SK-N-SH (cell line): ENCODE data around the gene CGB2. TPM values are rescaled to one million over a fixed set of nuclear protein-coding genes. Genes with fewer than 3 reads are reported as not detected.

Source experiments
- CTCF ChIA-PET: fragments of 300-600, 350-600 bp; formaldehyde crosslinking; extraction: SDS; loops from one replicate; lab custom pipeline; 2021; lab: Yijun Ruan, JAX
- POLR2A ChIA-PET: fragments of 350-600 bp; sonication (Branson Sonifier 250); formaldehyde crosslinking; extraction: SDS; loops from one replicate; lab custom pipeline; 2020; ENCODE audit warnings: antibody characterized with exemption, inconsistent platforms; lab: Yijun Ruan, JAX
- DNase-seq: peaks from one replicate; pipeline ENCODE4 v3.0.0; 2012
- H2AFZ ChIP-seq: fragments of 200-600 bp; sonication (generic); 2 replicates; pipeline ENCODE4 v1.8.1; 2016; ENCODE audit warnings: antibody characterized with exemption, mild to moderate bottlenecking, low read depth
- H3F3A ChIP-seq: fragments of 200-600 bp; sonication (generic); replicated peaks from 2 replicates; pipeline ENCODE3; 2016; ENCODE audit warnings: antibody characterized with exemption, mild to moderate bottlenecking; ENCODE audit not compliant: insufficient read depth
- H3K27ac ChIP-seq, 2 experiments: fragments of 200-500 bp in 1 of 2; fragments of 200-600 bp in 1 of 2; sonication (Bioruptor generic) in 1 of 2; sonication (generic), shearing (Covaris generic) in 1 of 2; 2 replicates each; pipeline versions ENCODE4 v1.5.1 to v1.6.1; 2014 to 2016; ENCODE audit warnings: low read depth in 2 of 2, inconsistent platforms in 1 of 2, low read length in 1 of 2, mild to moderate bottlenecking in 1 of 2, mixed read lengths in 1 of 2
- H3K27me3 ChIP-seq: fragments of 200-600 bp; sonication (generic), shearing (Covaris generic); 2 replicates; pipeline ENCODE4 v1.6.1; 2016; ENCODE audit warnings: mixed run types; ENCODE audit not compliant: insufficient read depth
- H3K36me3 ChIP-seq, 2 experiments: fragments of 200-500 bp in 1 of 2; fragments of 200-600 bp in 1 of 2; sonication (Bioruptor generic) in 1 of 2; sonication (generic) in 1 of 2; replicated peaks in 1 of 2; 2 replicates each; pipeline versions ENCODE3 to v1.5.1; 2014 to 2016; ENCODE audit warnings: low read length in 1 of 2, mild to moderate bottlenecking in 1 of 2; ENCODE audit not compliant: insufficient read depth in 2 of 2, control insufficient read depth in 1 of 2
- H3K4me1 ChIP-seq, 2 experiments: fragments of 200-500 bp in 1 of 2; fragments of 200-600 bp in 1 of 2; sonication (Bioruptor generic) in 1 of 2; sonication (generic), shearing (Covaris generic) in 1 of 2; 2 replicates each; pipeline versions ENCODE4 v1.5.1 to v1.6.1; 2014 to 2016; ENCODE audit warnings: low read depth in 1 of 2, low read length in 1 of 2, mixed run types in 1 of 2; ENCODE audit not compliant: insufficient read depth in 2 of 2, control insufficient read depth in 1 of 2
- H3K4me2 ChIP-seq: fragments of 200-600 bp; sonication (generic), shearing (Covaris generic); 2 replicates; pipeline ENCODE4 v1.6.1; 2017; ENCODE audit warnings: mixed run types
- H3K4me3 ChIP-seq, 2 experiments: fragments of 200-500 bp in 1 of 2; fragments of 200-600 bp in 1 of 2; sonication (Bioruptor generic) in 1 of 2; sonication (generic), shearing (Covaris generic) in 1 of 2; 2 replicates each; pipeline versions ENCODE4 v1.5.1 to v1.8.1; 2014 to 2016; ENCODE audit warnings: low read depth in 2 of 2, inconsistent platforms in 1 of 2, low read length in 1 of 2, mild to moderate bottlenecking in 1 of 2, mixed read lengths in 1 of 2, moderate library complexity in 1 of 2
- H3K79me2 ChIP-seq: fragments of 200-600 bp; sonication (generic); 2 replicates; pipeline ENCODE4 v1.8.1; 2017; ENCODE audit warnings: mild to moderate bottlenecking; ENCODE audit not compliant: insufficient read depth
- H3K9ac ChIP-seq: fragments of 200-600 bp; sonication (generic); 2 replicates; pipeline ENCODE4 v1.6.1; 2017; ENCODE audit warnings: mixed run types
- H3K9me2 ChIP-seq: fragments of 200-600 bp; sonication (generic); 2 replicates; pipeline ENCODE4 v1.6.1; 2017; ENCODE audit warnings: mixed run types
- H3K9me3 ChIP-seq: fragments of 200-600 bp; sonication (generic); 2 replicates; pipeline ENCODE4 v1.6.1; 2017; ENCODE audit warnings: mixed run types, mild to moderate bottlenecking, moderate library complexity
- H4K20me1 ChIP-seq: fragments of 200-600 bp; sonication (generic); 2 replicates; pipeline ENCODE4 v1.6.1; 2017; ENCODE audit warnings: mild to moderate bottlenecking, mixed run types; ENCODE audit not compliant: insufficient read depth
- CHD2 ChIP-seq: fragments of 150-350 bp; IDR thresholded peaks from 2 replicates; pipeline ENCODE4 v1.6.1; 2018; ENCODE audit warnings: low read length; ENCODE audit not compliant: partially characterized antibody
- EZH2phosphoT487 ChIP-seq: fragments of 200-600 bp; sonication (generic); IDR thresholded peaks from 2 replicates; pipeline ENCODE4 v1.6.1; 2017; ENCODE audit warnings: low read depth, mixed run types, mild to moderate bottlenecking, antibody characterized with exemption, moderate library complexity, borderline replicate concordance
- FOSL2 ChIP-seq: IDR thresholded peaks from 2 replicates; pipeline ENCODE4 v1.4.0; 2012; ENCODE audit warnings: low read depth, mild to moderate bottlenecking, moderate library complexity, borderline replicate concordance
- FOXM1 ChIP-seq: IDR thresholded peaks from 2 replicates; pipeline ENCODE4 v1.4.0; 2012; ENCODE audit warnings: low read depth, mild to moderate bottlenecking
- GABPA ChIP-seq: IDR thresholded peaks from 2 replicates; pipeline ENCODE4 v1.4.0; 2012; ENCODE audit warnings: low read depth, mild to moderate bottlenecking
- GATA2 ChIP-seq: sonication (generic); formaldehyde crosslinking; IDR thresholded peaks from 2 replicates; pipeline ENCODE4 v1.5.0; 2020; ENCODE audit warnings: mild to moderate bottlenecking, missing genetic modification reagents
- IRF3 ChIP-seq: fragments of 150-350 bp; IDR thresholded peaks from 2 replicates; pipeline ENCODE4 v1.6.1; 2016; ENCODE audit warnings: mild to moderate bottlenecking, low read depth, low read length
- JUND ChIP-seq: IDR thresholded peaks from 2 replicates; pipeline ENCODE4 v1.4.0; 2012
- MXI1 ChIP-seq: IDR thresholded peaks from 2 replicates; pipeline ENCODE4 v1.6.1; 2012; ENCODE audit warnings: mild to moderate bottlenecking, low read depth, low read length, improper control_type of control experiment
- NFIC ChIP-seq: IDR thresholded peaks from 2 replicates; pipeline ENCODE4 v1.4.0; 2012; ENCODE audit warnings: borderline replicate concordance
- NRF1 ChIP-seq: IDR thresholded peaks from 2 replicates; pipeline ENCODE4 v1.6.1; 2012; ENCODE audit warnings: low read depth, mild to moderate bottlenecking, low read length
- PBX3 ChIP-seq: IDR thresholded peaks from 2 replicates; pipeline ENCODE4; 2012
- RCOR1 ChIP-seq: fragments of 150-350 bp; IDR thresholded peaks from 2 replicates; pipeline ENCODE4 v1.6.1; 2017; ENCODE audit warnings: antibody characterized with exemption, low read length
- RFX5 ChIP-seq: IDR thresholded peaks from 2 replicates; pipeline ENCODE4 v1.6.1; 2012; ENCODE audit warnings: mild to moderate bottlenecking, improper control_type of control experiment, low read length
- RXRA ChIP-seq: IDR thresholded peaks from 2 replicates; pipeline ENCODE4 v1.4.0; 2012; ENCODE audit warnings: low read depth, mild to moderate bottlenecking, borderline replicate concordance
- SMC3 ChIP-seq: IDR thresholded peaks from 2 replicates; pipeline ENCODE4 v1.6.1; 2012; ENCODE audit warnings: low read depth, low read length, improper control_type of control experiment
- YY1 ChIP-seq: IDR thresholded peaks from 2 replicates; pipeline ENCODE4 v1.4.0; 2012; ENCODE audit warnings: low read depth, mild to moderate bottlenecking
- WGBS: methylation state at CpG from one replicate; pipeline ENCODE4 v1.1.6; 2017; ENCODE audit warnings: low lambda C conversion rate; 5-methylcytosine and 5-hydroxymethylcytosine counted together
- polyA plus RNA-seq, 3 experiments: library from polyadenylated mRNA; depleted of rRNA; stranded (reverse); fragments of >200 nt; gene quantifications; 2 replicates each; pipeline ENCODE4 v1.2.3, GENCODE V29; 2012

The CGB2 gene
- polyA plus RNA-seq, 1 of the 3 experiments (the other 2 are of a cell fraction), result 0.64 TPM

DNA sequence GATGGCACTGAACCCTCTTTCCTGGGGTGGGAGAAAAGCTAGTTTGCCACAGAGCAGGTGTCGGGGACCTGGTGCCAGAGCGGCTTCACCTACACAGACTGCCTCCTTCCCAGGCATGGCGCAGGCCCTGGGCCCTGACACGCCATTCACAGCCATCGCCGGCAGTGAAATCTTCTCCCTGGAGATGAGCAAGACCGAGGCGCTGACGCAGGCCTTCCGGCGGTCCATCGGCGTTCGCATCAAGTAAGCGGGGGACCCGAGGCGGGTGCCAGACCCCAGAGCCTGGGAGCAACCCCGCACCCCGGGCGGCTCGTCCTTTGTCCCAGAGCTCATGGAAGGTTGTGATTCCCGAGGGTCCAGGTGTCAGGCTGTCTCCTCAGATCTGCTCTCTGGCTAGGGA lies 24.8 kb upstream of the CGB2 start:
- Histone ChIP-seq H3K36me3 (peaks cover 20 to 54% of the 10 kb centered on the region in 2 experiments), H3K4me2 (no peak overlapping the region), H3K4me3 (no peak overlapping the region), H3K9me2 (no peaks in the 10 kb centered on the region), H3K4me1 (no peaks in the 10 kb centered on the region), H3K9ac (no peak overlapping the region), H2AFZ (no peak overlapping the region), H3K79me2 (peaks cover 9% of the 10 kb centered on the region; the same call in 1 of the 2 replicates), H3K27me3 (no peaks in the 10 kb centered on the region), H3K9me3 (no peaks in the 10 kb centered on the region), H4K20me1 (no peaks in the 10 kb centered on the region), H3F3A (no peaks in the 10 kb centered on the region), H3K27ac (no peak overlapping the region)
- ChIA-PET CTCF (interaction anchor here (1.4 to 8.6 kb wide), 4 partner anchors 7 to 37 kb away, joined by 4 to 68 read pairs (median 12); partner anchors contain the start of genes GYS1 and RUVBL2), POLR2A (no interaction called here)
- no peak for DNase-seq
- 98% methylated on average over 9 of the region's 22 CpGs for WGBS
- TF ChIP-seq SMC3 (no peak), GATA2 (CRISPR knock-in tag) (no peak), PBX3 (no peak), FOSL2 (no peak), JUND (no peak), RFX5 (no peak), IRF3 (no peak), RCOR1 (no peak), FOXM1 (no peak), GABPA (no peak), NRF1 (no peak), MXI1 (no peak), EZH2phosphoT487 (no peak), YY1 (no peak)

GRCh38 chr19:49009828-49010227 lies 21.9 kb upstream of the CGB2 start:
- DNase-seq, result no peak
- no peak overlapping the region for H2AFZ ChIP-seq
- POLR2A ChIA-PET, result interaction anchor here (1.2 to 2.4 kb wide), 2 partner anchors 8 to 10 kb away, joined by 7 read pairs; partner anchors contain the start of gene LHB
- no peak overlapping the region for H3K9ac ChIP-seq
- no peaks in the 10 kb centered on the region for H3K79me2 ChIP-seq
- H3K36me3 ChIP-seq, result peaks cover 9 to 59% of the 10 kb centered on the region in 2 experiments
- no peak overlapping the region for H3K4me2 ChIP-seq
- no peak overlapping the region for H3K27ac ChIP-seq
- H3F3A ChIP-seq, result peaks cover 7% of the 10 kb centered on the region
- TF ChIP-seq RXRA (no peak), NFIC (no peak), CHD2 (no peak)
- no peaks in the 10 kb centered on the region for H3K27me3 ChIP-seq
- CTCF ChIA-PET, result interaction anchor here (0.6 to 8.6 kb wide), 5 partner anchors 8 to 224 kb away, joined by 3 to 68 read pairs (median 5); partner anchors contain the start of gene RUVBL2
- WGBS, result 96% methylated on average over 17 of the region's 18 CpGs
- H4K20me1 ChIP-seq, result no peaks in the 10 kb centered on the region
- no peak overlapping the region for H3K4me3 ChIP-seq
- H3K4me1 ChIP-seq, result no peaks in the 10 kb centered on the region
- no peaks in the 10 kb centered on the region for H3K9me2 ChIP-seq
- no peaks in the 10 kb centered on the region for H3K9me3 ChIP-seq
